GM21786 (cell line): ENCODE results near the gene ZNF778.

ENCODE experiments used
- ATAC-seq: cut with Tn5 transposase; IDR thresholded peaks from one replicate; pipeline ENCODE4 v1.9.1; 2021; ENCODE audit not compliant: unreplicated experiment

ZNF778 gene

GRCh38 chr16:89273741-89274472 lies 56.4 kb downstream of the ZNF778 start:
- ATAC-seq, result no peak

GRCh38 chr16:89274561-89275283 lies 57.2 kb downstream of the ZNF778 start:
- ATAC-seq, result no peak

GRCh38 chr16:89275284-89275584 lies 57.7 kb downstream of the ZNF778 start:
- no peak for ATAC-seq

GRCh38 chr16:89275837-89276720 lies 58.6 kb downstream of the ZNF778 start:
- no peak for ATAC-seq

- ATAC-seq, result no peak
These were observed 59.5 kb downstream of the ZNF778 start for GRCh38 chr16:89277049-89277448.

- no peak for ATAC-seq
These were observed 60.3 kb downstream of the ZNF778 start for GRCh38 chr16:89277641-89278341.

- ATAC-seq, result no peak
These were observed 61.1 kb downstream of the ZNF778 start for GRCh38 chr16:89278441-89279240.

- ATAC-seq, result no peak
These were observed 62.4 kb downstream of the ZNF778 start for GRCh38 chr16:89279666-89280481.

GRCh38 chr16:89280546-89281188 lies 63.2 kb downstream of the ZNF778 start:
- ATAC-seq, result no peak

GRCh38 chr16:89281189-89281577 lies 63.7 kb downstream of the ZNF778 start:
- ATAC-seq, result no peak

GRCh38 chr16:89281829-89282228 lies 64.3 kb downstream of the ZNF778 start:
- no peak for ATAC-seq

- no peak for ATAC-seq
These were observed 65.0 kb downstream of the ZNF778 start for GRCh38 chr16:89282523-89282922.

GRCh38 chr16:89283449-89283848 lies 65.9 kb downstream of the ZNF778 start:
- ATAC-seq, result no peak

GRCh38 chr16:89285381-89285780 lies 67.9 kb downstream of the ZNF778 start:
- ATAC-seq, result no peak

GRCh38 chr16:89286096-89286495 lies 68.6 kb downstream of the ZNF778 start:
- no peak for ATAC-seq
